Right lobe of liver (tissue), 4 donors: Measurements from ENCODE around the gene PRICKLE1.

Experiments used
- CTCF ChIP-seq, 4 donors: fragments of 200-600 bp in 3 of 4; fragments of 450-650 bp in 1 of 4; IDR thresholded peaks; one replicate each; pipeline versions ENCODE4 v1.5.1 to v1.8.0; 2016 to 2022; ENCODE audit warnings: antibody characterized with exemption in 4 of 4, mild to moderate bottlenecking in 2 of 4
- POLR2A ChIP-seq: fragments of 450-650 bp; IDR thresholded peaks from one replicate; pipeline ENCODE4 v1.6.1; 2017; ENCODE audit warnings: antibody characterized with exemption, mild to moderate bottlenecking
- donor health status: DM: no; HTN: no; CAD: no.
- donor health status: DM: no; HTN: no; CAD: no.
- donor health status: DM: no; HTN: yes; CAD: no.

DNA sequence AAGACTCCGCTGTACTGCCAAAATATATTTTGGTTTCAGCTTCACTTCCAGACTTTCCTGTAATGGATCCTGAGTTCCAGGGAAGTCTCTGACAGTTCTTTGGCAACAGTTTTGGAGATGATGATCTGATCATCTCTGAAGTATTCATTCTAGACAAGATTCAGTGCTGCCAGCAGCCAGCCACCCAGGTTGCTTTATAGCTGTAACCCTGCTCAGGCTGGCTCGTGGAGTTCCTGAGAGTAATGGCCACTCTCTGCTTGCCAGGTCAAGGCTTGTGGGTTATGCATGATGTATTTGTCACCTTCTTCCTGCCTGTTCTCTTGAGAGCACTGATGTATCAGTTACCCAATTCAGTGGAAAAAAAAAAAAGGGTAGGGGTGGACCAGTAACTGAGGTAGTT lies 139.3 kb downstream of the PRICKLE1 start:
- TF ChIP-seq CTCF (IDR thresholded peaks at IDR 0.05) (no peak), POLR2A (no peak)
